H9 (cell line): Measurements from ENCODE around the gene SLC9A7. TPM values are rescaled to one million over a fixed set of nuclear protein-coding genes. Genes with fewer than 3 reads are reported as not detected.
A peak's percentile ranks its signal among the peaks of the same experiment; 100 is the strongest.

Source experiments
- DNase-seq: peaks from one replicate; pipeline ENCODE4 v3.0.0-alpha.2; 2017
- H2AFZ ChIP-seq: one replicate; pipeline ENCODE4 v1.6.1; 2013; ENCODE audit warnings: mild to moderate bottlenecking, low read length, control low read depth, moderate library complexity
- H2AK5ac ChIP-seq: 2 replicates; pipeline ENCODE4 v1.6.1; 2013; ENCODE audit warnings: low read length, control low read depth, mixed read lengths; ENCODE audit not compliant: insufficient read length
- H2BK120ac ChIP-seq: one replicate; pipeline ENCODE4 v1.6.1; 2013; ENCODE audit warnings: low read depth, mild to moderate bottlenecking, low read length, control low read depth, inconsistent platforms; ENCODE audit not compliant: poor library complexity, severe bottlenecking
- H2BK12ac ChIP-seq: 2 replicates; pipeline ENCODE4 v1.6.1; 2013; ENCODE audit warnings: low read length, control low read depth, mixed read lengths, low read depth; ENCODE audit not compliant: insufficient read length
- H2BK15ac ChIP-seq: 2 replicates; pipeline ENCODE4 v1.6.1; 2013; ENCODE audit warnings: low read depth, low read length, control low read depth
- H2BK20ac ChIP-seq: one replicate; pipeline ENCODE4 v1.6.1; 2013; ENCODE audit warnings: low read depth, mild to moderate bottlenecking, low read length, control low read depth, inconsistent platforms; ENCODE audit not compliant: poor library complexity, severe bottlenecking
- H2BK5ac ChIP-seq: 2 replicates; pipeline ENCODE4 v1.6.1; 2013; ENCODE audit warnings: low read length, control low read depth, mixed read lengths; ENCODE audit not compliant: insufficient read length
- H3K14ac ChIP-seq: 2 replicates; pipeline ENCODE4 v1.6.1; 2013; ENCODE audit warnings: low read length, control low read depth; ENCODE audit not compliant: insufficient read depth
- H3K18ac ChIP-seq: 2 replicates; pipeline ENCODE4 v1.6.1; 2013; ENCODE audit warnings: low read depth, mild to moderate bottlenecking, mixed read lengths, low read length, control low read depth; ENCODE audit not compliant: insufficient read length
- H3K23ac ChIP-seq: 2 replicates; pipeline ENCODE4 v1.6.1; 2013; ENCODE audit warnings: low read length, control low read depth, mixed read lengths, low read depth; ENCODE audit not compliant: insufficient read length
- H3K23me2 ChIP-seq: 2 replicates; pipeline ENCODE4 v1.6.1; 2013; ENCODE audit warnings: low read depth, mild to moderate bottlenecking, mixed read lengths, low read length, control low read depth; ENCODE audit not compliant: insufficient read length, poor library complexity, severe bottlenecking
- H3K27ac ChIP-seq: 2 replicates; pipeline ENCODE4 v1.5.1; 2013; ENCODE audit warnings: low read length, control low read depth, mixed read lengths, low read depth; ENCODE audit not compliant: insufficient read length
- H3K27me3 ChIP-seq: 2 replicates; pipeline ENCODE4 v1.6.1; 2013; ENCODE audit warnings: low read length, control low read depth, inconsistent platforms; ENCODE audit not compliant: insufficient read depth
- H3K4ac ChIP-seq: 2 replicates; pipeline ENCODE4 v1.6.1; 2013; ENCODE audit warnings: low read depth, mild to moderate bottlenecking, control low read depth, inconsistent platforms, low read length, moderate library complexity
- H3K4me1 ChIP-seq: 2 replicates; pipeline ENCODE4 v1.6.1; 2013; ENCODE audit warnings: low read length, control low read depth, inconsistent platforms; ENCODE audit not compliant: insufficient read depth
- H3K4me2 ChIP-seq: 2 replicates; pipeline ENCODE4 v1.6.1; 2013; ENCODE audit warnings: low read length, control low read depth, mixed read lengths; ENCODE audit not compliant: insufficient read length, insufficient read depth
- H3K56ac ChIP-seq: 2 replicates; pipeline ENCODE4 v1.6.1; 2013; ENCODE audit warnings: low read depth, mild to moderate bottlenecking, mixed read lengths, low read length, control low read depth; ENCODE audit not compliant: insufficient read length
- H3K79me1 ChIP-seq: 2 replicates; pipeline ENCODE4 v1.6.1; 2013; ENCODE audit warnings: low read depth, mild to moderate bottlenecking, moderate library complexity, low read length, control low read depth, inconsistent platforms; ENCODE audit not compliant: insufficient read depth, poor library complexity, severe bottlenecking
- H3K79me2 ChIP-seq: 2 replicates; pipeline ENCODE4 v1.6.1; 2013; ENCODE audit warnings: low read length, control low read depth, inconsistent platforms; ENCODE audit not compliant: insufficient read depth
- H3K9ac ChIP-seq: 2 replicates; pipeline ENCODE4 v1.6.1; 2013; ENCODE audit warnings: low read length, control low read depth, mixed read lengths; ENCODE audit not compliant: insufficient read length; ENCODE audit errors: extremely low read depth
- H3K9me3 ChIP-seq: one replicate; pipeline ENCODE4 v1.6.1; 2013; ENCODE audit warnings: low read depth, low read length, inconsistent platforms; ENCODE audit not compliant: control insufficient read depth
- H3T11ph ChIP-seq: one replicate; pipeline ENCODE4 v1.6.1; 2013; ENCODE audit warnings: mild to moderate bottlenecking, low read length, control low read depth, inconsistent platforms
- H4K20me1 ChIP-seq: one replicate; pipeline ENCODE4 v1.6.1; 2013; ENCODE audit not compliant: control insufficient read depth, insufficient read length, insufficient read depth
- H4K5ac ChIP-seq: 2 replicates; pipeline ENCODE4 v1.6.1; 2013; ENCODE audit warnings: low read depth, mild to moderate bottlenecking, mixed read lengths, low read length, control low read depth; ENCODE audit not compliant: insufficient read length
- H4K8ac ChIP-seq: replicated peaks from 2 replicates; pipeline ENCODE4 v1.6.1; 2013; ENCODE audit warnings: low read length, control low read depth, mixed read lengths, low read depth; ENCODE audit not compliant: insufficient read length
- H4K91ac ChIP-seq: 2 replicates; pipeline ENCODE4 v1.6.1; 2013; ENCODE audit warnings: low read depth, mild to moderate bottlenecking, moderate library complexity, mixed read lengths, low read length, control low read depth; ENCODE audit not compliant: insufficient read length
- H3K27ac Mint-ChIP-seq, 3 experiments: 2 replicates in 2 of 3; 3 replicates in 1 of 3; pipeline ENCODE4 v1.8.0; 2020 to 2021; ENCODE audit warnings: mixed read lengths in 3 of 3, mild to moderate bottlenecking in 1 of 3, moderate library complexity in 1 of 3
- H3K27me3 Mint-ChIP-seq: 2 replicates; pipeline ENCODE4 v1.8.0; 2021; ENCODE audit warnings: low read depth, mild to moderate bottlenecking, moderate library complexity, mixed read lengths
- H3K36me3 Mint-ChIP-seq, 3 experiments: 2 replicates in 2 of 3; 3 replicates in 1 of 3; pipeline ENCODE4 v1.8.0; 2020 to 2021; ENCODE audit warnings: low read depth in 3 of 3, mixed read lengths in 3 of 3; ENCODE audit not compliant: insufficient read depth in 1 of 3
- H3K4me1 Mint-ChIP-seq, 2 experiments: 2 replicates each; pipeline ENCODE4 v1.8.0; 2020; ENCODE audit warnings: mixed read lengths in 2 of 2
- H3K4me3 Mint-ChIP-seq, 2 experiments: 2 replicates in 1 of 2; 3 replicates in 1 of 2; pipeline ENCODE4 v1.8.0; 2020 to 2021; ENCODE audit warnings: mild to moderate bottlenecking in 2 of 2, mixed read lengths in 2 of 2, moderate library complexity in 1 of 2
- H3K9me3 Mint-ChIP-seq, 2 experiments: 2 replicates in 1 of 2; 3 replicates in 1 of 2; pipeline ENCODE4 v1.8.0; 2020; ENCODE audit warnings: mild to moderate bottlenecking in 2 of 2, mixed read lengths in 2 of 2, moderate library complexity in 1 of 2
- WGBS: extraction: QIAGEN DNeasy Blood & Tissue Kit; methylation state at CpG from one replicate; pipeline ENCODE4 v1.1.7; 2013; ENCODE audit warnings: missing lambda C conversion rate, low lambda C conversion rate, mixed read lengths; ENCODE audit not compliant: insufficient read length; ENCODE audit errors: extremely low coverage; 5-methylcytosine and 5-hydroxymethylcytosine counted together
- total RNA-seq: library from RNA; stranded (reverse); gene quantifications from 2 replicates; pipeline ENCODE4 v1.2.1, GENCODE V29; 2021
- TF ChIP-seq, protein P1 (sequence below): fragments of 200-600 bp; sonication (generic); conservative IDR thresholded peaks from 3 replicates; pipeline ENCODE4 v1.8.0; 2021; ENCODE audit warnings: antibody characterized with exemption, mild to moderate bottlenecking

Gene SLC9A7
- total RNA-seq, 1 experiment from 2014 or later = 5.9 TPM

GRCh38 chrX:46582325-46582724 is 176.6 kb downstream of the SLC9A7 start:
- no peaks in the 10 kb centered on the region for H4K20me1 ChIP-seq
- H3K9me3 ChIP-seq = peaks cover 17% of the 10 kb centered on the region
- H2BK20ac ChIP-seq = no peak overlapping the region
- H2BK5ac ChIP-seq = no peak overlapping the region
- no peak overlapping the region for H3K14ac ChIP-seq
- no peaks in the 10 kb centered on the region; the same call in 1 of the 2 replicates for H3K27me3 ChIP-seq
- no CpG with 5 or more reads among the region's 3 CpGs for WGBS
- no peak overlapping the region for H4K8ac ChIP-seq
- peaks cover 13% of the 10 kb centered on the region; the same call in 1 of the 2 replicates for H3K79me2 ChIP-seq
- H3K27me3 Mint-ChIP-seq = no peaks in the 10 kb centered on the region; the same call in 1 of the 2 replicates
- no peak overlapping the region for H3K56ac ChIP-seq
- H3K4me1 Mint-ChIP-seq = peaks cover 31 to 34% of the 10 kb centered on the region in 2 experiments
- H3T11ph ChIP-seq = no peak overlapping the region
- H2BK12ac ChIP-seq = no peak overlapping the region
- no peak overlapping the region; a peak in 1 of 7 replicates for H3K27ac Mint-ChIP-seq
- no peak for DNase-seq
- no peak overlapping the region for H2AK5ac ChIP-seq
- no peaks in the 10 kb centered on the region; the same call in 1 of the 2 replicates for H3K4me1 ChIP-seq
- H2BK120ac ChIP-seq = no peak overlapping the region
- H3K23me2 ChIP-seq = no peaks in the 10 kb centered on the region
- H3K4me2 ChIP-seq = no peak overlapping the region
- H2AFZ ChIP-seq = no peak overlapping the region
- no peak overlapping the region for H3K23ac ChIP-seq
- H4K5ac ChIP-seq = no peak overlapping the region
- no peak overlapping the region for H3K4ac ChIP-seq
- TF ChIP-seq, protein P1, sequence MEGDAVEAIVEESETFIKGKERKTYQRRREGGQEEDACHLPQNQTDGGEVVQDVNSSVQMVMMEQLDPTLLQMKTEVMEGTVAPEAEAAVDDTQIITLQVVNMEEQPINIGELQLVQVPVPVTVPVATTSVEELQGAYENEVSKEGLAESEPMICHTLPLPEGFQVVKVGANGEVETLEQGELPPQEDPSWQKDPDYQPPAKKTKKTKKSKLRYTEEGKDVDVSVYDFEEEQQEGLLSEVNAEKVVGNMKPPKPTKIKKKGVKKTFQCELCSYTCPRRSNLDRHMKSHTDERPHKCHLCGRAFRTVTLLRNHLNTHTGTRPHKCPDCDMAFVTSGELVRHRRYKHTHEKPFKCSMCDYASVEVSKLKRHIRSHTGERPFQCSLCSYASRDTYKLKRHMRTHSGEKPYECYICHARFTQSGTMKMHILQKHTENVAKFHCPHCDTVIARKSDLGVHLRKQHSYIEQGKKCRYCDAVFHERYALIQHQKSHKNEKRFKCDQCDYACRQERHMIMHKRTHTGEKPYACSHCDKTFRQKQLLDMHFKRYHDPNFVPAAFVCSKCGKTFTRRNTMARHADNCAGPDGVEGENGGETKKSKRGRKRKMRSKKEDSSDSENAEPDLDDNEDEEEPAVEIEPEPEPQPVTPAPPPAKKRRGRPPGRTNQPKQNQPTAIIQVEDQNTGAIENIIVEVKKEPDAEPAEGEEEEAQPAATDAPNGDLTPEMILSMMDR = no peak
- H3K4me3 Mint-ChIP-seq = 0 out of 5 replicates have a peak overlapping the region, but pooled peaks of 1 of the 2 experiments have one; percentile 6
- H4K91ac ChIP-seq = no peak overlapping the region
- no peak overlapping the region for H2BK15ac ChIP-seq
- no peak overlapping the region for H3K18ac ChIP-seq
- H3K9me3 Mint-ChIP-seq = peaks cover 66 to 70% of the 10 kb centered on the region in 2 experiments
- H3K36me3 Mint-ChIP-seq = peaks cover 11 to 38% (median 25%) of the 10 kb centered on the region in 3 experiments
- H3K79me1 ChIP-seq = peaks cover 2% of the 10 kb centered on the region
- H3K27ac ChIP-seq = no peak overlapping the region
- H3K9ac ChIP-seq = no peak overlapping the region
